ENCODE data around the gene NOTO.
"Not testable (repeated sequence)": the region's sequence is repeated elsewhere in the genome, so short reads cannot be mapped to it uniquely, and the experiment has no call there.

Gene NOTO

GRCh38 chr2:73197579-73197978, 4.8 kb upstream of the NOTO start:
- Histone ChIP-seq H3K27ac (no peak overlapping the region), H3K36me3 (no peaks in the 10 kb centered on the region), H3K27me3 (ENCODE audit: insufficient read depth, low read depth, severe bottlenecking) (no peaks in the 10 kb centered on the region), H3K4me3 (ENCODE audit: low read depth, low read length) (no peak overlapping the region), H3K9me3 (ENCODE audit: severe bottlenecking) (no peaks in the 10 kb centered on the region)
- no peak for DNase-seq
- no peak for TF ChIP-seq CTCF (IDR thresholded peaks at IDR 0.05; ENCODE audit: low read depth, low read length)

DNA sequence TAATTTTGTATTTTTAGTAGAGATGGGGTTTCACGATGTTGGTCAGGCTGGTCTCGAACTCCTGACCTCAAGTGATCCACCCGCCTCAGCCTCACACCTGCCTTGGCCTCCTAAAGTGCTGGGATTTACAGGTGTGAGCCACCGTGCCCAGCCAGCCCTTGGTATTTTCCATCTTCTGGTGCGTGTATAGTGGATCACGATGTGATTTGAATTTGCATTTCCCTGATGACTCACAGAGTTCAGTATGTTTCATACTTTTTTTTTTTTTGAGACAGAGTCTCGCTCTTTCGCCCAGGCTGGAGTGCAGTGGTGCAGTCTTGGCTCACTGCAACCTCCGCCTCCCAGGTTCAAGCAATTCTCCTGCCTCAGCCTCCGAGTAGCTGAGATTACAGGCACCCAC, 2.1 kb upstream of the NOTO start:
- not testable (repeated sequence) for H3K4me3 ChIP-seq (ENCODE audit: low read depth, low read length); H3K27ac ChIP-seq; H3K27me3 ChIP-seq (ENCODE audit: insufficient read depth, low read depth, severe bottlenecking); H3K36me3 ChIP-seq; DNase-seq; H3K9me3 ChIP-seq (ENCODE audit: severe bottlenecking)

- H3K27ac ChIP-seq: no peak overlapping the region
- no peak for DNase-seq
- no peaks in the 10 kb centered on the region for H3K27me3 ChIP-seq (ENCODE audit: insufficient read depth, low read depth, severe bottlenecking)
- H3K4me3 ChIP-seq (ENCODE audit: low read depth, low read length): no peak overlapping the region
- no peaks in the 10 kb centered on the region for H3K36me3 ChIP-seq
- no peaks in the 10 kb centered on the region for H3K9me3 ChIP-seq (ENCODE audit: severe bottlenecking)
- TF ChIP-seq CTCF (IDR thresholded peaks at IDR 0.05; ENCODE audit: low read depth, low read length): no peak
Measured at GRCh38 chr2:73203055-73203681, 794 bp downstream of the NOTO start.

DNA sequence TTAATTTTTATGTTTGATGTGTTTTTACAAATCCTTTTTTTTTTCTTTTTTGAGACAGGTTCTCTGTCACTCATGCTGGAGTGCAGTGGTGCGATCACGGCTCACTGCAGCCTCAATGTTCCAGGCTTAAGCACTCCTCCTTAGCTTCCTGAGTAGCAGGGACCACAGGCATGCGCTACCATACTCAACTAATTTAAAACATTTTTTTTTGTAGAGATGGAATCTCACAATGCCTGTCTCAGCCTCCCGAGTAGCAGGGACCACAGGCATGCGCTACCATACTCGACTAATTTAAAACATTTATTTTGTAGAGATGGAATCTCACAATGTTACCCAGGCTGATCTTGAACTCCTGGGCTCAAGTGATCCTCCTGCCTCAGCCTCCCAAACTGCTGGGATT, 3.2 kb downstream of the NOTO start:
- H3K36me3 ChIP-seq: no peaks in the 10 kb centered on the region
- no peak overlapping the region for H3K27ac ChIP-seq
- DNase-seq: no peak
- no peak for TF ChIP-seq CTCF (IDR thresholded peaks at IDR 0.05; ENCODE audit: low read depth, low read length)
- no peaks in the 10 kb centered on the region for H3K27me3 ChIP-seq (ENCODE audit: insufficient read depth, low read depth, severe bottlenecking)
- H3K4me3 ChIP-seq (ENCODE audit: low read depth, low read length): no peak overlapping the region
- H3K9me3 ChIP-seq (ENCODE audit: severe bottlenecking): no peaks in the 10 kb centered on the region

DNA sequence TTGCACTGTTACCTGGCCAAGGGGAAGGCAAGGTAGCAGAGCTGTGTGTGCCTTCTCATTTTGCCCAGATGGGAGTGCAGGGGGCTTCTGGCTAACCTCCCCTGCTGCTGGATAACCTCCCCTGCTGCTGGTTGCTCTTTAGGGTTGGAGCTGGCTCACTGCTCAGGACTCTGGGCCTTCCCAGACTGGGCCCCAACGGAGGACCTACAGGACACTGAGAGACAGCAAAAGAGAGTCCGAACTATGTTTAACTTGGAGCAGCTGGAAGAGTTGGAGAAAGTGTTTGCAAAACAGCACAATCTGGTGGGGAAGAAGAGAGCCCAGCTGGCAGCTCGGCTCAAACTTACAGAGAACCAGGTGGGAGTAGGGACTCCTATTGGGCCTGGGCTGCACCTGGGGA, 5.9 kb downstream of the NOTO start:
- Histone ChIP-seq H3K4me3 (ENCODE audit: low read depth, low read length) (no peak overlapping the region), H3K36me3 (no peaks in the 10 kb centered on the region), H3K27me3 (ENCODE audit: insufficient read depth, low read depth, severe bottlenecking) (no peaks in the 10 kb centered on the region), H3K27ac (no peak overlapping the region), H3K9me3 (ENCODE audit: severe bottlenecking) (no peaks in the 10 kb centered on the region)
- TF ChIP-seq CTCF (IDR thresholded peaks at IDR 0.05; ENCODE audit: low read depth, low read length): no peak
- DNase-seq: no peak

- Histone ChIP-seq H3K4me3 (ENCODE audit: low read depth, low read length) (no peak overlapping the region), H3K27ac (no peak overlapping the region), H3K27me3 (ENCODE audit: insufficient read depth, low read depth, severe bottlenecking) (no peaks in the 10 kb centered on the region), H3K9me3 (ENCODE audit: severe bottlenecking) (no peaks in the 10 kb centered on the region), H3K36me3 (peaks cover 3% of the 10 kb centered on the region; the same call in 1 of the 2 replicates)
- no peak for DNase-seq
- TF ChIP-seq CTCF (IDR thresholded peaks at IDR 0.05; ENCODE audit: low read depth, low read length): no peak
Measured at GRCh38 chr2:73210019-73210418, 7.6 kb downstream of the NOTO start.
